Measurements from ENCODE around the gene DPRX. TPM values are rescaled to one million over a fixed set of nuclear protein-coding genes. Genes with fewer than 3 reads are reported as not detected.

DPRX gene
- total RNA-seq: not detected in 2 replicates

GRCh38 chr19:53631949-53632407, at the start of gene DPRX:
Gene DPRX (plus strand): TSS chr19:53631999. CDS start chr19:53632107, 108 bp downstream.

Other genes with a start within 250 kb of the DPRX start
- 6.8 and 9.0 TPM in 2 replicates for gene ZNF765, start 236.8 kb upstream of the DPRX start, total RNA-seq
- gene ZNF761, start 200.0 kb upstream of the DPRX start, total RNA-seq: 7.0 TPM in 2 replicates
- gene ZNF813, start 164.3 kb upstream of the DPRX start, total RNA-seq: 1.9 and 3.8 TPM in 2 replicates
- 3.6 and 5.5 TPM in 2 replicates for gene ZNF331, start 93.9 kb upstream of the DPRX start, total RNA-seq
- 1.6 and 2.0 TPM in 2 replicates for gene NLRP12, start 192.3 kb downstream of the DPRX start, total RNA-seq
- 113 and 130 TPM in 2 replicates for gene MYADM, start 235.9 kb downstream of the DPRX start, total RNA-seq